PC-3 (cell line): ENCODE data around the gene NME7. TPM values are rescaled to one million over a fixed set of nuclear protein-coding genes. Genes with fewer than 3 reads are reported as not detected.

Experiments
- ATAC-seq: fragments of 200-7000 bp; cut with Tn5 transposase; 2 replicates; pipeline ENCODE4 v1.9.1; 2020; ENCODE audit warnings: mild to moderate bottlenecking, moderate library complexity
- BruUV-seq: library from RNA; stranded (reverse); fragments of 400-500 nt; replicated peaks from 2 replicates; lab custom pipeline; 2021; lab: Mats Ljungman, UMichigan
- CTCF ChIA-PET: fragments of 300-600 bp; sonication (Branson Sonifier 250); formaldehyde crosslinking; loops from one replicate; lab custom pipeline; 2022; ENCODE audit warnings: antibody characterized with exemption; lab: Charles Lee
- POLR2A ChIA-PET: fragments of 300-600 bp; sonication (Branson Sonifier 250); formaldehyde crosslinking; loops from one replicate; lab custom pipeline; 2022; ENCODE audit warnings: antibody characterized with exemption; ENCODE audit not compliant: unreplicated experiment; lab: Charles Lee
- DNase-seq: peaks from one replicate; pipeline ENCODE4 v3.0.0-alpha.2; 2015
- H2AFZ ChIP-seq: fragments of 300-600 bp; sonication (generic); 2 replicates; pipeline ENCODE4 v1.6.0; 2016; ENCODE audit warnings: antibody characterized with exemption, low read length
- H3F3A ChIP-seq: fragments of 300-600 bp; sonication (generic); one replicate; pipeline ENCODE4 v1.6.0; 2017; ENCODE audit warnings: antibody characterized with exemption, low read length, control low read depth, mild to moderate bottlenecking; ENCODE audit not compliant: unreplicated experiment
- H3K27ac ChIP-seq: fragments of 300-600 bp; sonication (generic); 2 replicates; pipeline ENCODE4 v1.5.1; 2016; ENCODE audit warnings: mild to moderate bottlenecking, low read length
- H3K27me3 ChIP-seq: fragments of 300-600 bp; sonication (generic); 2 replicates; pipeline ENCODE4 v1.6.1; 2016; ENCODE audit warnings: low read length, mixed read lengths
- H3K36me3 ChIP-seq: fragments of 300-600 bp; sonication (generic); 2 replicates; pipeline ENCODE4 v1.6.1; 2016; ENCODE audit warnings: low read depth, mixed run types, low read length, mixed read lengths
- H3K4me1 ChIP-seq: fragments of 300-600 bp; sonication (generic); 2 replicates; pipeline ENCODE4 v1.5.1; 2016; ENCODE audit warnings: low read length; ENCODE audit not compliant: insufficient read depth
- H3K4me2 ChIP-seq: fragments of 300-600 bp; sonication (generic); 2 replicates; pipeline ENCODE4 v1.6.0; 2016; ENCODE audit warnings: low read length
- H3K4me3 ChIP-seq: fragments of 300-600 bp; sonication (generic); 2 replicates; pipeline ENCODE4 v1.5.1; 2016; ENCODE audit warnings: mild to moderate bottlenecking, low read length, mixed read lengths
- H3K79me2 ChIP-seq: fragments of 300-600 bp; sonication (generic); 2 replicates; pipeline ENCODE4 v1.6.1; 2017; ENCODE audit warnings: low read length, mixed read lengths
- H3K9ac ChIP-seq: fragments of 300-600 bp; sonication (generic); 2 replicates; pipeline ENCODE4 v1.6.0; 2016; ENCODE audit warnings: mild to moderate bottlenecking, low read length
- H3K9me2 ChIP-seq: fragments of 300-600 bp; sonication (generic); replicated peaks from 2 replicates; pipeline ENCODE4 v1.6.1; 2016; ENCODE audit warnings: mixed run types, low read length, mixed read lengths
- H3K9me3 ChIP-seq: fragments of 300-600 bp; sonication (generic); 2 replicates; pipeline ENCODE4 v1.6.1; 2016; ENCODE audit warnings: low read length, mixed read lengths
- H4K20me1 ChIP-seq: fragments of 300-600 bp; sonication (generic); 2 replicates; pipeline ENCODE4 v1.6.1; 2016; ENCODE audit warnings: low read length, mixed read lengths
- EZH2 ChIP-seq: fragments of 300-600 bp; sonication (generic); IDR thresholded peaks from one replicate; pipeline ENCODE4 v1.6.1; 2017; ENCODE audit warnings: antibody characterized with exemption, mild to moderate bottlenecking, low read length; ENCODE audit not compliant: unreplicated experiment
- EZH2phosphoT487 ChIP-seq: fragments of 300-600 bp; sonication (generic); IDR thresholded peaks from 2 replicates; pipeline ENCODE4 v1.6.1; 2018; ENCODE audit warnings: mild to moderate bottlenecking, antibody characterized with exemption, low read length, borderline replicate concordance
- intact Hi-C: fragments of 100-400 bp; cut with micrococcal nuclease; formaldehyde crosslinking; loops from 2 replicates; pipeline ENCODE4 v1.9.0; 2023
- total RNA-seq: library from RNA; depleted of rRNA; stranded (reverse); fragments of >200 nt; gene quantifications from 2 replicates; pipeline ENCODE4 v1.2.3, GENCODE V29; 2014
- TF ChIP-seq, protein P1 (sequence below): fragments of 300-600 bp; sonication (generic); conservative IDR thresholded peaks from 2 replicates; pipeline ENCODE4 v1.5.1; 2017; ENCODE audit warnings: antibody characterized with exemption, low read depth, mild to moderate bottlenecking, low read length

The NME7 gene
- total RNA-seq, 1 experiment from 2014 or later, result 18.9 TPM

DNA sequence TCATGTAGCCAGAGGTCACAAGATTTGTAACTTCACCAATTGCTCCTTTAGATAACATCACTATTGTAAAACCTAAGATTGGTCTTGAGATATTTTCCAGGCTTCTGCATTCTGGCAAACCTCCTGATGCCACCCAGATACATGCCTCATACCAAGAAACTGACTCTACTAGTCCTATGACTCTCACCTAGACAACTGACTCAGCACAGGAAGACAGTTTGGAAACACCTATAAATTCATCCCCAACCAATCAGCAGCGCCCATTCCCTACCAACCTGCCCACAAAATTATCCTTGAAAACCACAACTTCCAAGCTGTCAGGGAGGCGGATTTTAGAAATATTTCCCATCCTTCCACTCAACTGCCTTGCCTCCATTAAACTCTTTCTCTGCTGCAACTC is 2.6 kb downstream of the NME7 start:
- ATAC-seq, result peak; percentile 9

DNA sequence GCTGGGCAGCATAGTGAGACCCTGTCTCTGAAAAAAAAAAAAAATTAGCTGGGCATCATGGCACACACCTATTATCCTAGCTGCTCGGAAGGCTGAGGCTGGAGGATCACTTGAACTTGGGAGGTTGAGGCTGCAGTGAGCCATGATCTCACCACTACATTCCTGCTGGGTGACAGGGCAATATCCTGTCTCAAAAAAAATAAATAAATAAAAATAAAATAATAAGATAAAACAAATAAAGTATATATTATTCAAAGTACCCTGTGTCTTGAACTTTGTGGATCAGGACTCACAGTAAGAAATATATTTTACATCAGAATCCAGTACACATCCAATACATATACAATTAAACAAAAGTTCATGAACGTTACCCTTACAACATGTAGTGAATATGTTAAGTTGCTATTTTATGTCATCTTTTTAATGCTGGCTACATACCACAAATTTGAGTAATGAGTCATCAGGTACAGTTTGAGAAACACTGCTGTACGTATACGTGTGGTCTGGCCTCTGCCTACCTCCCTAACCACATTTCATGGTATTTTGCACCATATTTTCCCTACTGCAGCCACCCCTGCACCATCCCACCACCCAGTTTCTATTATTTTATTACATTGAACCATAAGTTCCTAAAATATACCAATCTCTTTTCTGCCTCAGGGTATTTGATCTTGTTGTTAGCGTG is 4.4 kb downstream of the NME7 start:
- H3K9me2 ChIP-seq, result no peaks in the 10 kb centered on the region
- peaks cover 4% of the 10 kb centered on the region for H3K9me3 ChIP-seq
- H3K4me2 ChIP-seq, result peak overlapping the region; percentile 64
- intact Hi-C loops, result loop anchor here (1.0 kb wide), 1 partner anchor 304 kb away; no protein-coding TSS in a partner anchor
- peak overlapping the region; percentile 31 for H3K9ac ChIP-seq
- ChIA-PET POLR2A (interaction anchor here (0.6 kb wide), 1 partner anchor 905 kb away, joined by 3 read pairs; no protein-coding TSS in a partner anchor), CTCF (no interaction called here)
- peaks cover 3% of the 10 kb centered on the region; the same call in 1 of the 2 replicates for H3K36me3 ChIP-seq
- BruUV-seq, result no TSS peak
- DNase-seq (peak; percentile 96), ATAC-seq (peak; percentile 34)
- TF ChIP-seq, protein P1, sequence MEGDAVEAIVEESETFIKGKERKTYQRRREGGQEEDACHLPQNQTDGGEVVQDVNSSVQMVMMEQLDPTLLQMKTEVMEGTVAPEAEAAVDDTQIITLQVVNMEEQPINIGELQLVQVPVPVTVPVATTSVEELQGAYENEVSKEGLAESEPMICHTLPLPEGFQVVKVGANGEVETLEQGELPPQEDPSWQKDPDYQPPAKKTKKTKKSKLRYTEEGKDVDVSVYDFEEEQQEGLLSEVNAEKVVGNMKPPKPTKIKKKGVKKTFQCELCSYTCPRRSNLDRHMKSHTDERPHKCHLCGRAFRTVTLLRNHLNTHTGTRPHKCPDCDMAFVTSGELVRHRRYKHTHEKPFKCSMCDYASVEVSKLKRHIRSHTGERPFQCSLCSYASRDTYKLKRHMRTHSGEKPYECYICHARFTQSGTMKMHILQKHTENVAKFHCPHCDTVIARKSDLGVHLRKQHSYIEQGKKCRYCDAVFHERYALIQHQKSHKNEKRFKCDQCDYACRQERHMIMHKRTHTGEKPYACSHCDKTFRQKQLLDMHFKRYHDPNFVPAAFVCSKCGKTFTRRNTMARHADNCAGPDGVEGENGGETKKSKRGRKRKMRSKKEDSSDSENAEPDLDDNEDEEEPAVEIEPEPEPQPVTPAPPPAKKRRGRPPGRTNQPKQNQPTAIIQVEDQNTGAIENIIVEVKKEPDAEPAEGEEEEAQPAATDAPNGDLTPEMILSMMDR, result no peak
- TF ChIP-seq EZH2phosphoT487 (no peak), EZH2 (no peak)
- peaks cover 47% of the 10 kb centered on the region for H3K79me2 ChIP-seq
- H3K4me3 ChIP-seq, result peak overlapping the region; percentile 4; the same call in 1 of the 2 replicates
- H3F3A ChIP-seq, result peaks cover 19% of the 10 kb centered on the region
- H4K20me1 ChIP-seq, result no peaks in the 10 kb centered on the region
- H3K27me3 ChIP-seq, result no peaks in the 10 kb centered on the region
- H3K4me1 ChIP-seq, result peaks cover 50% of the 10 kb centered on the region
- H2AFZ ChIP-seq, result peak overlapping the region; percentile 3; the same call in 1 of the 2 replicates
- peak overlapping the region; percentile 84 for H3K27ac ChIP-seq

More for the DNA sequence above, 2.6 kb downstream of the NME7 start:
- H3K4me1 ChIP-seq, result peaks cover 59% of the 10 kb centered on the region
- ChIA-PET CTCF (interaction anchor here (0.6 kb wide), 1 partner anchor 115 kb away, joined by 3 read pairs; no protein-coding TSS in a partner anchor), POLR2A (interaction anchor here (0.6 kb wide), 1 partner anchor 99 kb away, joined by 3 read pairs; no protein-coding TSS in a partner anchor)
- H3K27ac ChIP-seq, result peak overlapping the region; percentile 84
- H3F3A ChIP-seq, result peaks cover 19% of the 10 kb centered on the region
- no peak for TF ChIP-seq EZH2
- TF ChIP-seq, protein P1, result no peak
- no peak for TF ChIP-seq EZH2phosphoT487
- DNase-seq, result peak; percentile 97
- peaks cover 65% of the 10 kb centered on the region for H3K79me2 ChIP-seq
- no TSS peak for BruUV-seq
- 0 out of 2 replicates have a peak overlapping the region, but pooled peaks have one; percentile 5 for H3K9ac ChIP-seq
- H3K9me2 ChIP-seq, result no peaks in the 10 kb centered on the region
- H3K9me3 ChIP-seq, result peaks cover 4% of the 10 kb centered on the region
- H4K20me1 ChIP-seq, result no peaks in the 10 kb centered on the region
- peak overlapping the region; percentile 48 for H3K4me2 ChIP-seq
- no peak overlapping the region for H2AFZ ChIP-seq
- no peaks in the 10 kb centered on the region for H3K27me3 ChIP-seq
- intact Hi-C loops, result loop anchor here (5.0 kb wide), 5 partner anchors 122 to 738 kb away; partner anchors contain the start of genes ATP1B1 and SLC19A2
- peaks cover 3% of the 10 kb centered on the region; the same call in 1 of the 2 replicates for H3K36me3 ChIP-seq
- peak overlapping the region; percentile 25; the same call in 1 of the 2 replicates for H3K4me3 ChIP-seq
